HL-60 (cell line): ENCODE measurements around the gene ZNRF4.

Experiments
- CTCF ChIP-seq: IDR thresholded peaks from one replicate; pipeline ENCODE4 v1.5.1; 2011; ENCODE audit warnings: low read length, control low read depth, inconsistent platforms; ENCODE audit not compliant: insufficient read depth
- GABPA ChIP-seq: IDR thresholded peaks from 2 replicates; pipeline ENCODE4 v1.6.1; 2012; ENCODE audit warnings: low read depth
- REST ChIP-seq: IDR thresholded peaks from 2 replicates; pipeline ENCODE4 v1.6.1; 2012; ENCODE audit warnings: low read depth; ENCODE audit not compliant: insufficient replicate concordance

GRCh38 chr19:5492635-5493409, 37.6 kb downstream of the ZNRF4 start:
- TF ChIP-seq GABPA = no peak
- no peak for TF ChIP-seq CTCF
- TF ChIP-seq REST = no peak
